Dermis blood vessel endothelial cell (primary cell): Measurements from ENCODE around the gene RMND5A. TPM values are rescaled to one million over a fixed set of nuclear protein-coding genes. Genes with fewer than 3 reads are reported as not detected.
"Not testable (repeated sequence)": the region's sequence is repeated elsewhere in the genome, so short reads cannot be mapped to it uniquely, and the experiment has no call there.

Experiments
- DNase-seq: peaks from one replicate; pipeline ENCODE4 v3.0.0; 2010
- total RNA-seq: library from RNA; depleted of rRNA; stranded (reverse); fragments of >200 nt; gene quantifications from 2 replicates; pipeline ENCODE4 v1.2.3, GENCODE V29; 2014

The RMND5A gene
- total RNA-seq, 1 donor from 2014 or later = 91.2 TPM

DNA sequence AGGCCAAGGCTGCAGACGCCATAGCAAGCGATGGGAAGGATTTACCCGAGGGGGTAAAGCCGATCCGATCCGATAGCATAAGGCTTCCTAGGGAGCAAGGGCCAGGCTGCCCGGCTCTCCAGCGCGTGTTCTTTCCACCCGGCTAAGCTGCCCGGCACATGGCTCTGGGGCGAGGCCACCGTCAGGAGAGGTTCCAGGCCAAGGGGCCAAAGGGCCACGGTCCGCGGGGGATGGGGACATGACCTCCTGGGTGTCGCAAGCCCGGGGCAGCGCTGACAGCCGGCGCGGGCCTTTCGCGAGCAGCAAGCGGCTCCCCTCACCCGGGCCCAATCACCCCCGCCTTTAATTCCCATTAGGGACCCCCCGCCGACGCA is 841 bp upstream of the RMND5A start:
- DNase-seq = not testable (repeated sequence)

DNA sequence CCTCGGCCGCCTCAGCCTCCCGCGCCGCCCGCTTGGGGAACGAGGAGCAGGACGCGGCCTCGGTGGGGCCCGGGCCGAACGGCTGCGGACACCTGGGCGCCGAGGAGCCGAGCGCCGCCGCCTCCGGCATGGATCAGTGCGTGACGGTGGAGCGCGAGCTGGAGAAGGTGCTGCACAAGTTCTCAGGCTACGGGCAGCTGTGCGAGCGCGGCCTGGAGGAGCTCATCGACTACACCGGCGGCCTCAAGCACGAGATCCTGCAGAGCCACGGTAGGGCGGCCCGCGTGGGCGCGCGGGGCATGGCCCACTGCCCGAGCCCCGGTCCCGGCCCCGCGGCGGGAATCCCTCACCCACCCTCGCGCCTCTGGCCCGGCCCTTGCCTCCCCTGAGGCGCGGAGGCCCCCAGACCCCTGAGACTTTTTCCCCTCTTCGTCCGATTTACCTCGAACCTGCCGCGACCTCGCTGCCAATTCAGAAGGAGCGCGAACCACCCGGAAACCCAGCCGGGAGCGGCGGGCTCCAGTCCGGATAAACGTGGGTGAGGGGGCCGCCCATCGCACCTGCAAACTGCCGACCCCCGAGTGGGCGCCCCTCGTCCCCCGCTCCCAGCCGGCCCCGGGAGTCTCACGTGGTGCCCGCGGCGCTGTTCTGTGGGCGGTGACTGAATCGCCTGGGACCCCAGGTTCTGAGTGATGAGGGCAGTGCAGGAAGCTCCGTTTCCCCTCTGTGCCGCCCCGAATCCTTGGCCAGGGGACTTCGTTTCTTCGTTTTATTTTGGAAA is 639 bp downstream of the RMND5A start:
- DNase-seq = peak; percentile 59

DNA sequence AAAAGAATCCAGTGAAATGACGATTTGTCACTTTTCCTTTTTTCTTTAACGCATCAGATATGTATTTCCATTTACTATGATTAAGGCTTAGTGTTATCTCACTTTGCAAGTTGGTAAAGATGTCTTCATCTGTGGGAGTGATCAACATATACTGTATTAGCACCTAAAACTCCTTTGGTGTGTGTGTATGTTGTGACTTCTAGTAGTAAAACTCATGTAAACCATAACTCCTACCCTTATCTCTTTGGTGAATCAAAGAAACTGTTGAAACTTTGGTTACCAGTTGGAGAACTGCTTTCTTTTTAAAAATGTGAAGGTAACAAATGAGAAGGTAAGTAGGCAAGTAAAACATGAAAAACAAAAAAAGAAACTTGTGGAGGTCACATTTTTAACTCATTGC is 5.6 kb downstream of the RMND5A start:
- DNase-seq = not testable (repeated sequence)

DNA sequence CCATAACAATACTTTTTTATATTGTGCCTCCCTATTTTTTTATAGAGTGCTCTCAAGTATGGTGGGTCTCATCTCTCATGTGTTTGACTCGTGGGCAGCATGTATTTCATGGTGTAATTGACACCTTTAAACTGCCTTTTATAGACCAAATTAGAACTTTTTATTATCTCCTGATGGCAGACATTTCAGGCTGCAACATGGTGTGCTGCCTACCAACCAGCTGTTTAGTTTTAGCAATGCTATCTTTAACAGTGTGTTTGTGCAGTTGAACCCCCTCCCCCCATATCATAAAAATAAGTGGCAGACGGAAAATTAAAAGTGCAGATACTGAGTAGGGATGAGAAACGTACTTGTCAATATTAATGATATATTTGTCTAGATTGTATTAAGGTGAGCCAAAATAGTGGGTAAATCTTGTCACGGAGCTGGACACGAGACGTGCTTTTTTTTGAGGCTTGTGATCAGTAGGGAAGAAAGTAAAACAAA is 12.0 kb downstream of the RMND5A start:
- DNase-seq = not testable (repeated sequence)

DNA sequence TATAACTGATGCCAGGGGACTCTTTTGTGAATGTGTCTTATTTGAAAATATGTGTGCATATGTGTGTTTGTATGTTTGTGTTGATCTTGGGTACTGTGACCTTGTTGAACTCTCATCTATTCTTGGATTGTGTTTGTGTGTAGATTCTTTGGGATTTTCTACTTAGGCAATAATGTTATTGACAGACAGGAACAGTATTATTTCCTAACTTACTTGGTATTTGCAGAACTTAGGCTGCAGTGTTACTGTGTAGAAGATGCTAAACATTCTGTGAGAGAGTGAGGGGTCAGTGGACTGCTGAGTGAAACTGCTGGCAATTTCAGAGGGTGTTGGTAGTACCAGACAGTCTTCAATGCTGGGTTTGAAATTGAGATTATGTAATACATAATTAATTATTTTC is 12.7 kb downstream of the RMND5A start:
- not testable (repeated sequence) for DNase-seq

DNA sequence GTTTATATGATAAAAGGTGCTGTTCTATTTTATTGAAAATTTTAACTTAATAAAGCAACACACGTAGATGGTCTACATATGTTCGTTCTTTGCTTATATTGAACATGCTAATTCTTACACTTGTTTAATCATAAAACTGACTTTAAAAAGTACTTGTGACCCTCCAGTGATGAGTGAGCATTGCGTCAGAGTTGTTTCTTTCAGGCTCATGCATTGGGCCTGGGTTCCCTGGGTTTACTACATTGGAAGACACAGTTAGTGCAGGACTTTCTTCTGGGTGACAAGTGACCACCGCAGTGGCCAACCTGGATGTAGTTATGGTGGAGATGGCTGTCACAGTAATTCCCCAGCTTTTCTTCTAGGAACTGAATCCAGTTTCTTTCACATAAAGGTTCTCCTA is 13.4 kb downstream of the RMND5A start:
- DNase-seq = not testable (repeated sequence)

DNA sequence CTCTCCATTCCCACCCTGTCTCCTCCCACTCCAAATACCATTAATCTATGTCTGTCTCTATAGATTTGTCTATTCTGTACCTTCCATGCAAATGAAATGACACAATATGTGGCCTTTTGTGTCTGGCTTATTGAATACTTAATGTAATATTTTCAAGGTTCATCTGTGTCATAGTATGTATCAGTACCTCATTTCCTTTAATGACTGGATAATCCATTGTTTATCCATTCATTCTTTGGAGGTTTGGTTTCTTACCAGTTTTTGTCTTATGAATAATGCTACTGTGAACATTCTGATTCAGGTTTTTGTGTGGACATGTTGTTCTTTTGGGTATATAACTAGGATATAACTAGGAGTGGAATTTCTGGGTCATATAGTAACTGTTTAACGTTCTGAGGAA is 14.8 kb downstream of the RMND5A start:
- peak; percentile 13 for DNase-seq

DNA sequence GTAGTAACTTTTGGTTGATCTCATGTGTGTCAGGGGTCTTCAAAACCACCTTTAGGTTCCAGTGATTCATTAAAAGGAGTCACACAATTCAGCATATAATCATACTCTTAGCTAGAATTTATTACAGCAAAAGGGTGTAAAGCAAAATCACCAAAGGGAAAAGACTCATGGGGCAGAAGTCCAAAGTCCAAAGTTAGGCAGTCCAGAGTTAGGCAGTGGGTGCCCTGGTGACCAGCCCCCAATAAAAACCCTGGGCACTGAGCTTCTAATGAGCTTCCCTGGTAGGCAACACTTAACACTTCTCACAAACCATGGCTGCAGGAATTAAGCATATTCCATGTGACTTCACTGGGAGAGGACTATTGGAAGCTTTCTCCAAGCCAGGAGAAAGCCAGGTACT is 19.4 kb downstream of the RMND5A start:
- DNase-seq = not testable (repeated sequence)

DNA sequence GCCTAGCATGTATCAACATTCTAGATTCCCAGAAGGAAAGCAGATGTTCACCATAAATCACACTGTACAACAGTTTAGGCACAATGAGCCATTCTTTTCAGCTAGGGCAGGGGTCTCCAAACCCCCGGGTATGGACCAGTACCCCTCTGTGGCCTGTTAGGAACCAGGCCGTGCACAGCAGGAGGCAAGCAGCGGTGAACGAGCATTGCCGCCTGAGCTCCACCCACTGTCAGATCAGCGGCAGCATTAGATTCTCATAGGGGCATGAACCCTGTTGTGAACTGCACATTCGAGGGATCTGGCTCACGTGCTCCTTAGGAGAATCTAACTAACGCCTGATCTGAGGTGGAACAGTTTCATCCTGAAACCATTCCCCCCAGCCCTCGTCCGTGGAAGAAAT is 19.8 kb downstream of the RMND5A start:
- not testable (repeated sequence) for DNase-seq

DNA sequence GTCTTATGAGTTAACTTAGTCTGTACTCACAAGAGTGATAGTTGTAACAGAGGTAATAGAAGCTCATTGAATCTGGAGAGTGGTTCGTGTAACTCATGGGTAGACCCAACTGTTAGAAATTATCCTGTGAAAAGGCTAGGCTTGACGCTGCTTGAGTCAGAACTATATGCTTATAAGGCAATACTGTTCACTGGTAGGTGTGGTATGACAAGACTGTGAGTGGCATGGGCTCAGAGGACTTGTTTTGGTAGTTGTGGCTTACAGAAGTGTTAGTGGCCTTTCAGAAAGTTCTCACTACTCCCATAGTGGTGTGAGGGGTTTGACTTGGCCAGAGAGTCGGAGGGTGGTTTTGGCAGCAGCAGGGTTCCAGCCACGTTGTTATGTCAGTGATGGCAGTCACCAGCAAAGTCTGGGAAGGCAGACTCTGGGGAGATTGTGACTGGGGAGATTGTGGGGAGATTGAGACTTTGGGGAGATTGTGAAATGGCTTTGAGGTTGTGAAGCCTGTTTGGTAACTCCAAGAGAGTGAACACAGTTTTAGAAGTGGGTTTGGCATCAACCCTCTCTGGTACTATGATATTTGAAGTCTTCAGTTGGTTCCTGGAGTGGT is 21.9 kb downstream of the RMND5A start:
- not testable (repeated sequence) for DNase-seq

DNA sequence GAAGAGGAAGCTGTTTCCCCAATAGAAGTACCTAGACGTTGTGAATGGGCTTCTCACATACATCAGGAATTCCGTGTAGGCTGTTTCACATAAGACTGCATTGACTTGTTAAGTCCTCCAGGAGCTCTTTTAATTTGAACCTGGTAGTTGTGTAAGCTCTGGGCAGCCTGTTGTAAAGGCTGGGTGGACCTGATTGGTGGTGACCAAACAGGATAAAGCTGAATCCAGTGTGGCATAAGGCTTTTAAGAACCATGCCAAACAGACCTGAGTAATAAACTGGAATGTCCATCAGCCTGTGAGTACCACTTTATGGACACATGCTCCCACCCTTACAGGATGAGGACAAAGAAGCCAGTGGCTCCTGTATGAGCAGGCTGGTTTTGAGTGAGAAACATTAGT is 24.1 kb downstream of the RMND5A start:
- DNase-seq = no peak

DNA sequence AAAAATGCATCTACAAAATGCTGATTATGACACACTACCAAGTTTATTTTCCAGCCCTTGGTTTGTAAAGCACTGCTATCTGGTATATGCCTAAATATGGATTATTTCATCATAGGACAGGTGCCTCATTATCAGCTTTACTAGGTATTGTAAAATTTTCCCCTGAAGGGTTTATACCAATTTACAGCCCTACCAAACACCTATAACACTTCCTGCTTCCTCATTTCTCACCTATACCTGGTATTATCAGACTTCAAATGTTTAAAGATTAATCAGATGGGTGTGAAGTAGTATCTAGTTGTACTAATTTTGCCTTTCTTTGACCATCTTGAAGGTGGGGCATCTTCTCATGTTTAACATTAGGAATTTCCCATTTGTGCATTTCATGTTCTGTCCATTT is 26.8 kb downstream of the RMND5A start:
- DNase-seq = no peak

DNA sequence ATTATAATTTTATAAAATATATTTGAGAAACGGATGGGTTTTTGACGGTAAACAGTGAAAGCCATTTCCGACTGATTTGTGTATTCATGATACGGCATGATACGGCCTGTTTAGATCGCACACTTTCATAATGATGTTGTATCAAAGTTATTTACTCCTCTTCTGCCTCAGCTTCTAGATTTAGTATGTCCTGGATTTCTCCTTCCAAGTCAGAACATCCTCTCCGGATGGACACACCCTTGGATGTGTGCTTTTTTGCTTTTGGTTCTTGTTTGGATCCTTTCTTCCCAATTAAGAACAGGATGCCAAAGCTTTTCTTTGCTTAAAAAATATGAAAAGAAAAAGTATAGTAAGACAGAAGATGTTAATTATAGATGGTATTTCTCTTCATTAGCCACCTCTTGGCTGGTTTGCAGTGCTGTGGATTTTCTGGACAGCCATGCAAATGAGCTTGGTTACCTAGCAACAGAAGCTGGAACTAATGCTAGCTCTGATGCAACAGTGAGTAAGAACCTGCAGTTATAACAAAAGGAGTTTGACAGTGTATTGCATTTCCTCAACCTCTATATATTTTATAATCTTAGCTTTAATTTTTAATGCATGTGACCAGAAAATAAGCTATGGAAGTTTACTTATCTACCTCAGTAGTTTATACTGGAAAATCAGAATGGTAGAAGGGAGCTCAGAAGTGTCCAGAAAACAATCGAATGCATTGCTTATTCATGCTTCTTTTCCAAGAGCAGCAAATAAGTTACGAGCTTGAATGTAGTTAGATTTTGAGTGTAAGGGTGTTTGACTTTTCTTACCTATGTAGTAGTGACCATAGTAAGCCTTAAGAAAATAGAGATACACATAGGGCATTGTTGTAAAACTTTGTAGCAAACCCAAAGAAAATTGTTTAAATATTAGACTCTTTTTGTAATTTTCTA is 27.9 kb downstream of the RMND5A start:
- peak; percentile 57 for DNase-seq

DNA sequence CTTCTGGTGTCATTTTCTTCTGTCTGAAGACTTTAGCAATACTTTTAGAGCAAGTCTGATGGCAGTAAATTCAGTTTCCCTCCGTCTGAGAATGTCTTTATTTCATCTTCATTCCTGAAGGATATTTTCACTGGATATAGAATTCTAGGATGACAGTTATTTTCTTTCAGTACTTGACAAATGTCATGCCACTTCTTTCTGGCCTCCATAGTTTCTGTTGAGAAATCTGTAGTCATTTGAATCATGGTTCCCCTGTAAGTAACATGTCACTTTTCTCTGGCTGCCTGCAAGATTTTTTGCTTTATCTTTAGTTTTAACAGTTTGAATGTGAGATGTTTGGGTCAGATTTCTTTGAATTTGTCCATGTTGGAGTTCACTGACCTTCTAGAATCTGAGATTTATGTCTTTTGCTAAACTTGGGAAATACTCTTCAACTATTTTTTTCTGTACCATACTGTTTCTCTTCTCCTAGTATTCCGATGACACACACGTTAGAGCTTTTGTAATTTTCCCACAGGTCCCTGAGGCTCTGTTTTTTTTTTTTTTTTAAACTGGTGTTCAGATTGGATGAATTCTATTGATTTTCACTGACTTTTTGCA is 30.2 kb downstream of the RMND5A start:
- DNase-seq = peak; percentile 1

DNA sequence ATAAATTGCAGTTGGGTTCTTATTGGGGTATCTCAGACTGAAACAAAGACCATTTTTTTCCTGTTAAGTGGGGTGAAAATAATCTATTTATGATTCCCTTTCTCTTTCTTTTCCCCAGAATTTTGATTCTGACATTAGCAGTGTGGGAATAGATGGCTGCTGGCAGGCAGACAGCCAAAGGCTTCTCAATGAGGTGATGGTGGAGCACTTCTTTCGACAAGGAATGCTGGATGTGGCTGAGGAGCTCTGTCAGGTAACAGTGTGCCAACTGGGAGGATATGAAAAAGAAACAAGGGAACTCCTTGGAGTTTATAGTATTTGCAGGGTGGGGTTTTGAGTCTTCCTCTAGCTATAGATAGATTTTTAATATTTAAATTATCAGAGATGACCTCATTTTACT is 31.7 kb downstream of the RMND5A start:
- no peak for DNase-seq

DNA sequence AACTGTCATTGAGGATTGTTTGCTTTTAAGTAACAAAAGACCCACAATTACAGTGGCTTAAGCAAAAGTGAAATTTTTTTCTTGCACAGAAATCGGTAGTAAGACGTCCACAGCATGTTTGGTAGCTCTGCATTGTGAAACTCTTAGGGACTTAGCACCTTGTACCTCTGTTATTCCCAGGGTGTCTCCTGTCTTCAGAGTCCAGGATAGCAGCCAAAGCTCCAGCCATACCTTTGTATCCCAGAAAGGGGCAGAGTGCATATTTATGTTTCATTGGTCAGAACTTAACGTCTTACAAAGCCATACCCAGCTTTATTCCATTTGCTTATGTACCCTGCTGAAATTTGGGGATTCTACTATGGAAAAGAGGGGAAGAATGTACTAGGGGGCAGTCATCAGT is 32.8 kb downstream of the RMND5A start:
- DNase-seq = no peak

DNA sequence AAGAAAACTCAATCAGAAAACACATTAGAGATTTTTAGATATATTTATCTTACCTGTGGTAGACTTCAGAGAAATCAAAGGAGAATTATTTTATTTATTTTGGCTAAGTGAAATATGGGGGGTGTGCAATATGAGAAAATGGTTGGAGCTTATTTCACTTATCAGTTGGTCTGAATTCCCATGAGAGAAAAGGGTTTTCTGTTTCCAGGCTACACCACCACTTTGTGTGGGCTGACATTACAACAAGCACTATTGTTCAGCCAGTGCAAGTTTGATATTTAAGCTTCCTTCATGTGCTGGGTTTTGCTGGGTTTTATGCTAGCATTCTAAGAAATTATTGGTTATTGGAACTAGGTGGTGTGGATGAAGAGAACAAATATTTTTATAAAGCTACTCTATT is 33.5 kb downstream of the RMND5A start:
- DNase-seq = no peak

DNA sequence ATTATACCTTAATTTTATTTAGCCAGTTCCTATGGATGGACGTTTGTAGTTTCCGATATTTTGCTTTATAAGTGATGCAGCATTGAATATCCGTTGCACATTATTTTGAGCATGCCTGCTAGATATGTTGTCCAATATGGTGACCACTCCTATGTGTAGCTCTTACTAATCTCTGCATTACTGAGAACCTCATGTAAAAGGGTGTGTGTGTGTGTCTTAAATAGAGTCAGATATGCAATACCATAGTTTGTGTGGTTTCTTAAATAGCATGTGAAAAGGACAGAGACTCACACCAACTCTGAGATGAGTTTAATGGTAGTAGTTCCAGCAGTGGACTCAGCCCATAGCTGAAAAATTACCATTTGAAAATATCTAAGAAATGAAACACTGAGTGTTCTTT is 38.3 kb downstream of the RMND5A start:
- DNase-seq = no peak

DNA sequence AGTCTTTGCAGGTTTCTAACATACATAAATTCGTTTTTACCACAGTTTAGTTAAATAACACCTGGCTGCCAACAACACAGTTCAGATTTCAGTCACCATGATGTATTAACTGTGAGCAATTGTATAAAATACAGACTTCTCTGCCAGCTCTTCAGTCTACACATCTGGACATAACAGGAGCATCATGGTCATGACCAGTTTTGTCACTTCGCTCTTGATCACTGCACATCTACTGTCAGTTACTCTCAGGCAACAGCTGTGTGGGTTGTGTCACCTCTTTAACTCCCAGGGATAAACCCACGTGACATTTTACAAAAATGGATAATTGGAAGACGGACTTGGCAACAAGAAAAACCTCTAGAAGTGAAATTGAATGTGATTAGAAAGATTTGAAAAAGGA is 40.3 kb downstream of the RMND5A start:
- no peak for DNase-seq

DNA sequence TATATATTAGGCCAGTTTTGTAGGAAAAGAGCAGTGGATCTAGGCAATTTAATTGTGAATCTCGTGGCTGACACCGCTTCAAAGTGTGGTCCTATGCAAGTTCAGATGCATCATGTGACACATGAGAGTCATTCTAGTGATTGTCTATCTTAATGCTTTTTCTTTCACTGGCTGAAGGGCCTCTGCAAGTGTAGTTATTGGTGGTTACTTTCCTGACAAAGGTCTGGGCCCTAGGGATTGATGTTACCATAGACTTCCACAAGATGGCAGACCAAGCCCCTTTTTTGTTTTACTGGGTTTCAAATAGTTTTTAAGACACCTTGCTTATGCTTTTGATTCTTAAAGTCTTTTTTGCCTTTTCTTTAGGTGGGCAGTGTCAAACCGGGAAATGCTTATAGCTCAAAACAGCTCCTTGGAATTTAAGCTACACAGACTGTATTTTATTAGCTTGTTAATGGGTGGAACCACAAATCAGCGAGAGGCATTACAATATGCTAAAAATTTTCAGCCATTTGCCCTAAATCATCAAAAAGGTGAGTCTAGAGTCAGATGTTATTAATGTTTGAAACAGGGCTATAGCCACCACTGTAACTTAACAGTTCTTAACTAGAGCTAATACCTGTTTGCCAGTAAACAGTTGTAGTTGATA is 44.7 kb downstream of the RMND5A start:
- peak; percentile 69 for DNase-seq

DNA sequence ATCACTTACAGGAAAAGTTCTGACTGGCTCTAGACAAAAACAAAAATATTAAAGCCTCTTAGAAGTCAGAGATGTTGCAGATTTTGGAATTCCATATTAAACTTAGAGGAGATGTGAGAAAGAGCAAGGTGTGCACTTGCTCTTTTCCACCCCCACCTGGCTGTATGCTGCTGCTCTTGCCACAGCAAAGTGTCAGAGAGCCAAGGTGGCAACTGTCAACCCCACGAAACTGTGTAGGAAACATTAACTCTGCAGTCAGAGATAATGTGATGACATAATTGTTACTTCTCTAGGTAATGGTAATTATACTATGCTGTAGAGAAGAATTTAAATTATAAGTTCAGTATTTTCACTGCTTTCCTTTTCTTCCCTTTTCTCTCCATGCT is 45.2 kb downstream of the RMND5A start:
- DNase-seq = no peak
